ENCODE measurements around the gene EPHA5. TPM values are rescaled to one million over a fixed set of nuclear protein-coding genes. Genes with fewer than 3 reads are reported as not detected.

EPHA5 gene
- total RNA-seq, 4 donors from 2014 or later: 2.9 to 5.0 (median 4.4) TPM

DNA sequence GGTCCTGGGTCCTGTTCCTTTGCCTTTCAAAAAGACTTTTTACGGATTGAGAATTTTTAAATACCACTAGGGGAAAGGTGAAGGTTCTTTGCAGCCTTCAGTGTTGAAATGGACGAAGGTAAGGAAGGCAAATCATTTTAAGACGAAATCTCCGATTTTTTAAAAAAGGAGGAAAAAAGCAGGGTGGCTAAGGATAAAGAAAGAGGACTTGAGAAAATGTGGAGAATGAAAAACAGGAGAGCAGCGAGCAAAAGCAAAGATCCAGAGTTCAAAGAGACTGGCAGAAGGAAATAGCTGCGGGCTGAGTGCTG lies 314 bp downstream of the EPHA5 start:
- H3K9me3 ChIP-seq: no peaks in the 10 kb centered on the region
- 0 to 1% methylated on average over 6 of the region's 6 CpGs for WGBS, 2 donors
- H3K27ac ChIP-seq: peak overlapping the region; percentile 43 to 85 (median 67)
- peaks cover 0 to 34% (median 0%) of the 10 kb centered on the region in 4 donors for H3K4me1 ChIP-seq
- TF ChIP-seq POLR2A (IDR thresholded peaks at IDR 0.05) (no peak), EP300 (IDR thresholded peaks at IDR 0.05) (no peak)
- TF ChIP-seq, protein P1, sequence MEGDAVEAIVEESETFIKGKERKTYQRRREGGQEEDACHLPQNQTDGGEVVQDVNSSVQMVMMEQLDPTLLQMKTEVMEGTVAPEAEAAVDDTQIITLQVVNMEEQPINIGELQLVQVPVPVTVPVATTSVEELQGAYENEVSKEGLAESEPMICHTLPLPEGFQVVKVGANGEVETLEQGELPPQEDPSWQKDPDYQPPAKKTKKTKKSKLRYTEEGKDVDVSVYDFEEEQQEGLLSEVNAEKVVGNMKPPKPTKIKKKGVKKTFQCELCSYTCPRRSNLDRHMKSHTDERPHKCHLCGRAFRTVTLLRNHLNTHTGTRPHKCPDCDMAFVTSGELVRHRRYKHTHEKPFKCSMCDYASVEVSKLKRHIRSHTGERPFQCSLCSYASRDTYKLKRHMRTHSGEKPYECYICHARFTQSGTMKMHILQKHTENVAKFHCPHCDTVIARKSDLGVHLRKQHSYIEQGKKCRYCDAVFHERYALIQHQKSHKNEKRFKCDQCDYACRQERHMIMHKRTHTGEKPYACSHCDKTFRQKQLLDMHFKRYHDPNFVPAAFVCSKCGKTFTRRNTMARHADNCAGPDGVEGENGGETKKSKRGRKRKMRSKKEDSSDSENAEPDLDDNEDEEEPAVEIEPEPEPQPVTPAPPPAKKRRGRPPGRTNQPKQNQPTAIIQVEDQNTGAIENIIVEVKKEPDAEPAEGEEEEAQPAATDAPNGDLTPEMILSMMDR (IDR thresholded peaks at IDR 0.05): no peak
- H3K4me3 ChIP-seq: peak overlapping the region; percentile 39 to 65 (median 54)
- H3K36me3 ChIP-seq: no peaks in the 10 kb centered on the region
- peaks cover 0 to 6% of the 10 kb centered on the region in 2 donors for H3K27me3 ChIP-seq
- no peak for DNase-seq (ENCODE audit: low spot score in 2 of 2)

GRCh38 chr4:65669111-65670019 lies 924 bp downstream of the EPHA5 start:
- peak overlapping the region; percentile 43 to 85 (median 67) for H3K27ac ChIP-seq
- H3K4me1 ChIP-seq: peaks cover 0 to 34% (median 0%) of the 10 kb centered on the region in 4 donors
- no peaks in the 10 kb centered on the region for H3K9me3 ChIP-seq
- no peak for DNase-seq (ENCODE audit: low spot score in 2 of 2)
- H3K27me3 ChIP-seq: peaks cover 0 to 6% of the 10 kb centered on the region in 2 donors
- whole genome bisulfite sequencing, 2 donors: 1 to 2% methylated on average over 47 to 50 of the region's 60 CpGs
- H3K36me3 ChIP-seq: no peaks in the 10 kb centered on the region
- TF ChIP-seq EP300 (IDR thresholded peaks at IDR 0.05) (no peak), POLR2A (IDR thresholded peaks at IDR 0.05) (no peak)
- TF ChIP-seq, protein P1 (IDR thresholded peaks at IDR 0.05): no peak
- H3K4me3 ChIP-seq: peak overlapping the region; percentile 39 to 65 (median 54)

- Histone ChIP-seq H3K27me3 (peaks cover 0 to 6% of the 10 kb centered on the region in 2 donors), H3K27ac (peak overlapping the region; percentile 4 to 85 (median 67)), H3K36me3 (no peaks in the 10 kb centered on the region), H3K4me1 (peaks cover 0 to 34% (median 0%) of the 10 kb centered on the region in 4 donors), H3K4me3 (peak overlapping the region; percentile 39 to 65 (median 54)), H3K9me3 (no peaks in the 10 kb centered on the region)
- TF ChIP-seq POLR2A (IDR thresholded peaks at IDR 0.05) (no peak), EP300 (IDR thresholded peaks at IDR 0.05) (peak in 1 of 2 donors; percentile 66)
- 4 to 5% methylated on average over 25 to 27 of the region's 32 CpGs for WGBS, 2 donors
- DNase-seq (ENCODE audit: low spot score in 2 of 2): peak in 1 of 2 donors; percentile 45
These were observed 1.8 kb downstream of the EPHA5 start for GRCh38 chr4:65668201-65669089.

DNA sequence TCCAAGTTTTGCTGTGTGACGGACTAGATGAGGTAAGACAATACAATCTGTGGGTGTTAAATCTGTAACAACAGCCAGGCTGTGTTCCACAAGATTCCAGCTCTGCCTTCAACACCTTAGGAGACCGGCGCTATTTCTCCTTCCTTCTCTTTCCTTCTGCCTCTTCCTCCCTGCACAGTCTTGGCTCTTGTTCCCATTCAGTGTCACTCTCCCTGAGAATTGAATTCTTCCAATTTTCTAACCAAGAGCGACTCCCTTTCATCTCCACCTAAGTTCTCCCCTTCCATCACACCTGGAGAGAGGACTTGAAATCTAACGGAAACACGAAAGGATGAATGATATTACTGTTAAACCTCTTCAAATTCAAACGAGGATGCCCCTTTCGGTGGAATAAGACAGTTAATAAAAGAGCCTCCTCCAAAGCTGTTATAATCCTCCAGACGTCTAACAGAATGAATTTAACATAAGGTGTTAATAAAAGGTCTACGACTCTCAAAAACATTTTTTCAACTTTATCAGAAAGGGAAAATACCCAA lies 2.7 kb downstream of the EPHA5 start:
- WGBS, 2 donors: 17 to 18% methylated on average over 10 of the region's 10 CpGs
- DNase-seq (ENCODE audit: low spot score in 2 of 2): no peak
- peak overlapping the region in 2 of 4 donors; percentile 76 to 85 for H3K27ac ChIP-seq
- peak overlapping the region; percentile 39 to 65 (median 54) for H3K4me3 ChIP-seq
- peaks cover 0 to 6% of the 10 kb centered on the region in 2 donors for H3K27me3 ChIP-seq
- TF ChIP-seq POLR2A (IDR thresholded peaks at IDR 0.05): no peak
- TF ChIP-seq, protein P1 (IDR thresholded peaks at IDR 0.05): no peak
- TF ChIP-seq EP300 (IDR thresholded peaks at IDR 0.05): no peak
- H3K4me1 ChIP-seq: peaks cover 0 to 34% (median 0%) of the 10 kb centered on the region in 4 donors
- no peaks in the 10 kb centered on the region for H3K9me3 ChIP-seq
- H3K36me3 ChIP-seq: no peaks in the 10 kb centered on the region

DNA sequence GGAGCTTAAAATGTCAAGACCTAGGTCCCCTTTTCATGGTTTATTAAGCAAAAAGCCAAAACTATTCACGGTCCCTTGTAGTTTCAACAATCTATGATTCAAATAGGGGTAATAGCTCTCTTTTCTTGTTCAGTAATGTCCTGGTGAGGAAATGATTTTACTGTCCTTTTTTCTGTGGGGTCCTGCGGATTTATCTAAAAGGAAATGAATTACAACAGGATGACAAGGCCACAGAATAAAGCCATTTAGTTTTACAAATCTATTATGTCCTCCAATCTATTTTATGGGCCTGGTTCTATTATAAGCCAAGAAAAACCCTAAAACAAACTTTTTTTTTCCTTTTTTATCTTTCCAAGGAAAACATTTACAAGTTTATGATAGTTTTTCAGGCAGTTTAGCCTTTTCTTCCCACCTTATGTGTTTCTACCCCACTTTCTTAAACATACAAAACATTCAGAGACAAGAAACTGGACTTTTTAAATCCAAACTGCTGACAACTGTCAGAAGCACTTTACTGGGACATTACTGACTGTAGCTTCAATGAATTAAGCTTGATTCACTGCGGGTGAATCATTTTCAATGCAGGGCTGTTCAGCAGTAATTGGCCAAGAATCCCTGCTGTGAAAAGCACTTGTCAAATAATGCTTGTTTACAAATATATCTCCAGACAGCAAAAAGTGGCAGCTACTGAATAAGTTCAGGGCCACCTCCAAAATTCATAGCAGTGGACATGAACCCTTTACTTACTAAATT lies 4.3 kb downstream of the EPHA5 start:
- peaks cover 0 to 31% (median 0%) of the 10 kb centered on the region in 4 donors for H3K4me1 ChIP-seq
- TF ChIP-seq POLR2A (IDR thresholded peaks at IDR 0.05) (no peak), EP300 (IDR thresholded peaks at IDR 0.05) (peak in 1 of 2 donors; percentile 17)
- TF ChIP-seq, protein P1 (IDR thresholded peaks at IDR 0.05): no peak
- DNase-seq (ENCODE audit: low spot score in 2 of 2): no peak
- H3K27ac ChIP-seq: peak overlapping the region in 2 of 4 donors; percentile 2 to 29
- no peak overlapping the region for H3K4me3 ChIP-seq
- H3K36me3 ChIP-seq: no peaks in the 10 kb centered on the region
- 49 to 63% methylated on average over 3 of the region's 3 CpGs for WGBS, 2 donors
- H3K9me3 ChIP-seq: no peaks in the 10 kb centered on the region
- peaks cover 0 to 6% of the 10 kb centered on the region in 2 donors for H3K27me3 ChIP-seq

All from tibial nerve (tissue), 4 donors.